HG03139 (cell line): ENCODE data around the gene OPCML.

Source experiments
- ATAC-seq: cut with Tn5 transposase; IDR thresholded peaks from one replicate; pipeline ENCODE4 v1.9.1; 2021; ENCODE audit not compliant: unreplicated experiment

The OPCML gene

DNA sequence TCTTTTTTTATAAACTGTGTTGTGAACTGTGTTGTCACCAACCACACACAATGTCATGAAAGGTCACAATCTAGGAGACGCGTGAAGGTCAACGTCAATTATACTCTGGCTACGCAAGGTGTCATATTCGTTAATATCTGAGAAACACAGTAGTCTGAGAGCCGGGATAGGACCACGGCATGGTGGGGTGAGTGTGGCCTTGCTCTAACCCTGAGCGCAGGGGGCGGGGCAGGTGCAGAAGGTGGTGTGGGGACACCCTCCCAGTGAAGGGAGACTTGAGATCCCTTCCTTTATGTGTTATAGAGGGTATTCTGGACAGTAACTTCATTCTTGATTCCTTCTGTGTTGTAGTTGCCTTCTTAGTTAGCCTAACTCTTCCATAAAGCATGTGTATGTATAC is 883.0 kb downstream of the OPCML start:
- ATAC-seq: no peak

GRCh38 chr11:132648851-132649250 is 883.5 kb downstream of the OPCML start:
- ATAC-seq: no peak

GRCh38 chr11:132646890-132647289 is 885.4 kb downstream of the OPCML start:
- no peak for ATAC-seq

GRCh38 chr11:132644520-132645239 is 887.6 kb downstream of the OPCML start:
- no peak for ATAC-seq

GRCh38 chr11:132643239-132643638 is 889.1 kb downstream of the OPCML start:
- ATAC-seq: no peak

GRCh38 chr11:132640952-132641351 is 891.3 kb downstream of the OPCML start:
- ATAC-seq: no peak

GRCh38 chr11:132639986-132640385 is 892.3 kb downstream of the OPCML start:
- ATAC-seq: no peak

- ATAC-seq: no peak
These were observed 892.9 kb downstream of the OPCML start for GRCh38 chr11:132639403-132639802.

DNA sequence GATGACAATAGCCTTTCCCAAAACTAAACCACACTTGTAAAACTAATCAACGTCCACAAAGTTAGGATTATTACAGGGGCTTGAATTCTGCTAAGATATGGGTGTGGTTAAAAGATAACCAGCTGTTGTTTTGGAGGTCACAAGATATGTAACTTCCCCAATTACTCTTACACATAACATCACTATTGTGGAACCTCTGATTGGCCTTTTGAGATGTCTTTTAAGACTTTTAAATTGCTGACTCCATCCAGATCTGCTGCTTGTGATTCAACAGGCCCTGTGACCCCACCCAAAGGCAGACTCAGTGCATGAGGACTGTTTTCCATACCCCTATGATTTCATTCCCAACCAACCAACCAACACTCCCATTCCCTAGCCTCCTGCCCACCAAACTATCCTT is 893.9 kb downstream of the OPCML start:
- no peak for ATAC-seq

GRCh38 chr11:132636523-132636922 is 895.8 kb downstream of the OPCML start:
- no peak for ATAC-seq

DNA sequence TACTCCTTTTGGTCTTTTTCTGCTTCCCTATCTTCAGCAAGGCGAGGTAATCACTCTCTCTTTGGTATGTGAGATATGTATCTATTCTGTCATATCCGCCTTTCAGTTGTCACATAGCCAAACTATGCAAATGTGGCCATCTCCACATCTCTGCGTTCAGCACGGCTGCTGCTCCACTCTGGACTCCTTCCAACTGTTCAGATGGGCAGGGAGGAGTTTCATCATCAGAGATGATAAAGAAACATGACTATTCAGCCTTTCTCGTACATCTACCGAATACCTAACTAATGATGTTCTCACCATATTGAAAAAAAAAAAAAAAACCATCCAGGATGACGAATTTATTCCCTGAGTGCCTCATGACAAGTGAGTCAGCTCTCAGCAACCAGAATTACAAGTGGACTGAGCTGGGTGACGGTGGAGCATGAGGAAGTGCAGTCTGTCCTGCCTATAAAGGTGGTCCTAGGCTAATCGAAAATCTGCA is 899.6 kb downstream of the OPCML start:
- no peak for ATAC-seq

DNA sequence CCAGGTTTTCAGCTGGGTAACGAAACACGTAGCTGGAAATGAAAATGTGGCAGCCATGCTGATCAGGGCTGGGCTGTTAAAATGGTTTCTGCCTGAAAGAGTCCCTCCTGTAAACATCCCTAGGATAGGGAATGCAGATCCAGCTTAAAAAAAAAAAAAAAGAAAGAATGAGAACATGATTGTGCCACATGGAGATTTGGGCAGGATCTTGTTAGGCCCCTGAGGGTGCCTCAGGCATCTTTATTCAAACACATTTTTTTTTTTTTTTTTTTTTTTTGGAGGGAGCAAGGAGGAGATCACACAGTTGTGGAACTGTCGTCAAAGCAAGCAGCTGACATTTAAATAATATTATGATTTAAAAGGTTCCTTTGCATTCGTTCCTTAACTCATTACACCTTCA is 900.3 kb downstream of the OPCML start:
- ATAC-seq: no peak

DNA sequence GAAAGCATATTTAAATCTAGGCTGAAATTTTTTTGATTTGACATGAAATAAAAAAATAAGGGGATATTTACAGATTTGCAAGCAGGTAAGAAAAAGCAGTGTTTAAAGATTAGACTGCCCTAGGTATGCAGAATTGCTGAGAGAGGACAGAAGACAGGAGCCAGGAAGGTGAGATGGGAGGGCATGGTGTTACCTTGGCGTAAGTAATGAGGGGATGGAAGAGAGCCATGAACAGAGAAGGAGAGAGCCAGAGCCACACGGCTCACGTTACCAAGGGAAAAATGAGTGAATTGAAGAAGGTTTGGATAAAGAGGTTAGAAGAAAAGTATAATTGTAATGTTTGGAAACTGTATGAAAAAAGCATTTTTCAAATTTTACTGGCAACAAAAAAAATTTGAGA is 904.3 kb downstream of the OPCML start:
- ATAC-seq: no peak

DNA sequence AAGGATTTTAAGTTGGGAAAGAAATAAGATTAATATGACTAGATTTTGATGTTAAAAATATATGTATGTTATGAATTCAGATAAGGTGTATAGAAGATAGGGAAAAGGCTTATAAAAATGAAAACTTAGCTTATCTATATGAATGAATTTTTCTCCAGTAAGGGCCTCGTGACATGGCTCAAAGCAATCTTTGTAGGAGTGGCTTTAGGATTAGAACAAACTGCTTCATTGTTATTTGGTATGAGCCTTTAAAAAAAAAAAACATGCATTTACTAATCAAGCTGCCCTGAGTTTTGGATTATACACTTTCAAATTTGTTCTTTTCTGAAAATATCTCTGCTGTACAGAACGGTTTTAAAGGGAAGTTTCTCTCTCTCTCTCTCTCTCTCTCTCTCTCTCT is 905.9 kb downstream of the OPCML start:
- ATAC-seq: no peak

GRCh38 chr11:132623511-132623910 is 908.8 kb downstream of the OPCML start:
- ATAC-seq: no peak

DNA sequence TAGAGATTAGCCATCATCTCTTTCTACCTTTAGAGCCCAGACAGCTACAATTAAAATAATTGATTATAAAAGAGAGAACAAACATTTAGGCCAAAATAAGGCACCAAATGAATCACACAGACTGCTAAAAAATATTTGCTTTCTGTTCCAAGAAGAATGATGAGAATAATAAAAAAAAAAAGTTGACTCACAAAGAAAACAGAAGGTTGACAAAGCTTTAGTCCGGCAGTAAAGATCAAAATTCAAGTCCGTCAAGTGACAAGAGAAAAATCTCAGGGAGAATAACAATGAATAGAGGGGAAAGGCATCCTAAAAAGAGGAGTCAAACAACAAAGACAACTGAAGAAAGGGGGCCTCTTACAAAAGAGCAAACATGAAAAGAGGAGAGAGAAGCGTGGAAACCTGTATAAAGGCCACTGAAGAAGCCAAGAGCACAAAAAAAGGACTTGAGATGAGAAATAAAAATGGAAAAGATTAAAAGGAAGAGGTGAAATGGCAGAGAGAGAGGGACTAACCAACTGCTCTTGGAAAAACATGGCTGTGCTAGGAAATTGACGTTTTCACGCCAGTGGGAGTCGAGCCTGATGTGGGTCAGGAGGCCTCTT is 910.2 kb downstream of the OPCML start:
- no peak for ATAC-seq

GRCh38 chr11:132620423-132620822 is 911.9 kb downstream of the OPCML start:
- ATAC-seq: no peak

DNA sequence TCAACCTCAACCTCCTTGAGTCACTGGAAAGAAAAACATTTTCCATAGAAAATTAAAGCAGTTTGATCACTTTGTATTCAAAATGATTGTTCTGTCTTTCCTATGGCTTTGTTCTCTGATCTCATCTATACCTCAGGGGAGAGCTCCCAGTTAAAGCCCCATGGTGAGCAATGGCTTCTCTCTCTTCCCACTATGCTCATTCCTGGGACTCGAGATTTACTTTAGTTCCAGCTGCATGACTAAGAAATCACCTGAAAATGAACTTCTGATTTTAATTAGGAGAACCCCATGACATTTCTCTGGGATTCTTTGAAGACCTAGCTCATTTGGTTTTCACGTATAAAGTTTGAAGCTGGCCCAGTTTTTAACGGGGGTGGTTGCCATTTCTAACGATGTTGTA is 921.5 kb downstream of the OPCML start:
- ATAC-seq: no peak

DNA sequence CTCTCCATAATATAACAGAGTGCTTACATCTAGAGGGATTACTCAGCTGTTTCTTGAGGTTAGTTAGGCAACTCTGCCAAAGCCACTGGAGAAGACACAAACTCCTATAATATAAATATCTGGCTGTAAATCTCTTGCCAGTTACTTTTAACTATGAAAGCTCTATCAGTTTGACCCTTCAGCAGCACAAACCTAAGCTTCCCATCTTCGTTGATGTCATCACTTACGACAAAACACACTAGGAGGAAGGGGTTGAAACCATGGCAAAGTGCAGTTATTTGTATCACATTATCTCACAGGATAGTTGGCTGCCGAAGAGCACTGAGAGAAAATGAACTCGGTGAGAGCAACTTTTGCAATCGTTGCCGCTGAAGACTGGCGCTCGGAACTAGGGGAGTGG is 922.1 kb downstream of the OPCML start:
- no peak for ATAC-seq

GRCh38 chr11:132607575-132607974 is 924.7 kb downstream of the OPCML start:
- ATAC-seq: no peak

- no peak for ATAC-seq
These were observed 926.3 kb downstream of the OPCML start for GRCh38 chr11:132605825-132606570.

DNA sequence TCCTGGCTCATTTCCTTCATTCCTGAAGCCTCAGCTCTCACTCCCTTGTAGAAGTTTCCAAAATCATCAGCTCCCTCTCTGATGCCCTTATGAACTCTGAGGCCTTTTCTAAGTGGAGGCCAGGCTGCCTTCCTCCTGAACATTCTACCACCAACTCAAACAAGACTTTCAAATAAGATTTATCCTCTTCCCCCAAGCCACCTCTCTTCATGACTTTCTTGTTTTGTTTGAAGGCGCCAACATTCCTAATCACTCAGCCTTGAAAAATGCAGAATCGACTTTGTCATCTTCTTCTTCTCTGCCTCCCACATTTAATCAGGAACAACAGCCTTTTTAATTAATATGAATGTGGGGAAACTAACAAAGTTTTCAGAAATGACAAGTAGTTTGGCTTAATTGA is 927.9 kb downstream of the OPCML start:
- no peak for ATAC-seq
